Vagina (tissue), 2 donors: Measurements from ENCODE around the gene TTLL4. TPM values are rescaled to one million over a fixed set of nuclear protein-coding genes. Genes with fewer than 3 reads are reported as not detected.
A peak's percentile ranks its signal among the peaks of the same experiment; 100 is the strongest.

Experiments used
- DNase-seq, 2 donors: peaks; one replicate each; pipeline ENCODE4 v3.0.0-alpha.2; 2017; ENCODE audit errors: extremely low spot score in 2 of 2
- H3K27ac ChIP-seq: fragments of 200-600 bp; sonication (generic); one replicate; pipeline ENCODE4 v1.5.1; 2019
- H3K27me3 ChIP-seq: fragments of 200-600 bp; sonication (generic); one replicate; pipeline ENCODE4 v1.5.1; 2019
- H3K36me3 ChIP-seq, 2 donors: fragments of 200-600 bp; sonication (generic); one replicate each; pipeline ENCODE4 v1.5.1; 2017 to 2019
- H3K4me1 ChIP-seq: fragments of 200-600 bp; sonication (generic); one replicate; pipeline ENCODE4 v1.5.1; 2019
- H3K4me3 ChIP-seq, 2 donors: fragments of 200-600 bp; sonication (generic); 1 replicate in 1 of 2; 2 replicates in 1 of 2; pipeline ENCODE4 v1.5.1; 2016 to 2019
- H3K9me3 ChIP-seq: fragments of 200-600 bp; sonication (generic); one replicate; pipeline ENCODE4 v1.5.1; 2019
- CTCF ChIP-seq, 3 experiments: fragments of 450-650 bp in 2 of 3; fragments of 200-600 bp in 1 of 3; sonication (generic) in 1 of 3; IDR thresholded peaks; one replicate each; pipeline ENCODE4 v1.5.1; 2017 to 2019; ENCODE audit warnings: antibody characterized with exemption in 3 of 3, mild to moderate bottlenecking in 2 of 3, moderate library complexity in 2 of 3
- POLR2A ChIP-seq, 2 donors: fragments of 450-650 bp; IDR thresholded peaks; one replicate each; pipeline ENCODE4 v1.6.1; 2017; ENCODE audit warnings: antibody characterized with exemption in 2 of 2, mild to moderate bottlenecking in 2 of 2, moderate library complexity in 2 of 2
- POLR2AphosphoS5 ChIP-seq, 2 donors: sonication (generic); formaldehyde crosslinking; IDR thresholded peaks; one replicate each; pipeline ENCODE4 v1.9.0; 2017; ENCODE audit warnings: antibody characterized with exemption in 2 of 2, mild to moderate bottlenecking in 2 of 2, low read depth in 1 of 2; ENCODE audit not compliant: insufficient read depth in 1 of 2
- intact Hi-C: fragments of 100-400 bp; cut with DNase I; formaldehyde crosslinking; loops from one replicate; pipeline ENCODE4 v1.15.1; 2023
- total RNA-seq: library from RNA; depleted of rRNA; stranded (reverse); fragments of >200 nt; gene quantifications from one replicate; pipeline ENCODE4 v1.2.3, GENCODE V29; 2016

TTLL4 gene
- total RNA-seq, 1 donor from 2014 or later = 23.3 TPM

GRCh38 chr2:218671097-218671653, 39.5 kb upstream of the TTLL4 start:
- no peaks in the 10 kb centered on the region for H3K9me3 ChIP-seq
- no peak for TF ChIP-seq POLR2AphosphoS5 (IDR thresholded peaks at IDR 0.05; ENCODE audit: insufficient read depth in 1 of 2, low read depth in 1 of 2)
- TF ChIP-seq POLR2A (IDR thresholded peaks at IDR 0.05) = no peak
- no peak for TF ChIP-seq CTCF (IDR thresholded peaks at IDR 0.05)
- H3K27me3 ChIP-seq = no peaks in the 10 kb centered on the region
- DNase-seq = no peak
- peak overlapping the region; percentile 68 to 69 for H3K4me3 ChIP-seq
- H3K27ac ChIP-seq = peak overlapping the region; percentile 53
- intact Hi-C loops = no loop called here
- peaks cover 0 to 21% of the 10 kb centered on the region in 2 donors for H3K36me3 ChIP-seq
- H3K4me1 ChIP-seq = peaks cover 30% of the 10 kb centered on the region

- no peaks in the 10 kb centered on the region for H3K27me3 ChIP-seq
- intact Hi-C loops = no loop called here
- TF ChIP-seq POLR2AphosphoS5 (IDR thresholded peaks at IDR 0.05; ENCODE audit: insufficient read depth in 1 of 2, low read depth in 1 of 2) = peak; percentile 83 to 91
- peak in 1 of 2 donors; percentile 58 for TF ChIP-seq POLR2A (IDR thresholded peaks at IDR 0.05)
- no peak for TF ChIP-seq CTCF (IDR thresholded peaks at IDR 0.05)
Observed at GRCh38 chr2:218671654-218672566, 38.7 kb upstream of the TTLL4 start, which contains the start of the genes RNF25 and STK36. Gene RNF25, minus strand, starts transcription at chr2:218672002. Its CDS starts 32 bp downstream, at chr2:218671970. Gene STK36, plus strand, starts transcription at chr2:218672086. Its CDS starts 744 bp downstream, at chr2:218672830.

GRCh38 chr2:218679119-218679518, 31.5 kb upstream of the TTLL4 start:
- Histone ChIP-seq H3K9me3 (no peaks in the 10 kb centered on the region), H3K27me3 (no peaks in the 10 kb centered on the region), H3K4me1 (no peaks in the 10 kb centered on the region), H3K27ac (no peak overlapping the region), H3K4me3 (no peak overlapping the region), H3K36me3 (peaks cover 0 to 39% of the 10 kb centered on the region in 2 donors)
- DNase-seq = no peak
- no peak for TF ChIP-seq POLR2AphosphoS5 (IDR thresholded peaks at IDR 0.05; ENCODE audit: insufficient read depth in 1 of 2, low read depth in 1 of 2)
- TF ChIP-seq CTCF (IDR thresholded peaks at IDR 0.05) = no peak
- TF ChIP-seq POLR2A (IDR thresholded peaks at IDR 0.05) = no peak
- intact Hi-C loops = no loop called here

More at GRCh38 chr2:218671654-218672566, 38.7 kb upstream of the TTLL4 start, which contains the start of the genes RNF25 and STK36:
- H3K9me3 ChIP-seq = no peaks in the 10 kb centered on the region
- DNase-seq = no peak
- H3K27ac ChIP-seq = peak within 1 kb of the TSS; percentile 53
- H3K4me1 ChIP-seq = peaks cover 30% of the 10 kb centered on the region
- H3K4me3 ChIP-seq = peak within 1 kb of the TSS; percentile 68 to 69
- H3K36me3 ChIP-seq = peaks cover 0 to 21% of the 10 kb centered on the region in 2 donors

DNA sequence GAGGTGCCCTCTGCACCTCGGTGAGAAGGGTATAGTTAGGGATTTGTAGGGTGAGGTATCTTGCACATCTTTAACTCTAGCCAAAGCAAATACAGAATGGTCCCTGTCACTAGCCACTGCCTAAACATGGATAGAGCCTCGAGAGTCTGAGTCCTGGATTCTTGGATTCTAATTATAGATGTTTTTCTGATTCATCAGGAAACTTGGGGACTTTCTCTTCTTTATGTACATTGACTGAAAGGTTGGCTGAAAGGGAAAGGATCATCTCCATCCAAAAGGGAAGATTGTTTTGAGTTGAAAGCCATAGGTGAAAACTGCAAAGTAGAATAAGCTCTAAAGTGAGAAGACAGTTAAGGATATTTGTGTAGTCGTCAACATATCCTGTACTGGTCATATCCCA, 30.6 kb upstream of the TTLL4 start:
- intact Hi-C loops = no loop called here
- Histone ChIP-seq H3K36me3 (peaks cover 0 to 42% of the 10 kb centered on the region in 2 donors), H3K4me3 (no peak overlapping the region), H3K27ac (no peak overlapping the region), H3K4me1 (no peaks in the 10 kb centered on the region), H3K27me3 (no peaks in the 10 kb centered on the region), H3K9me3 (no peaks in the 10 kb centered on the region)
- TF ChIP-seq POLR2AphosphoS5 (IDR thresholded peaks at IDR 0.05; ENCODE audit: insufficient read depth in 1 of 2, low read depth in 1 of 2) (no peak), CTCF (IDR thresholded peaks at IDR 0.05) (no peak), POLR2A (IDR thresholded peaks at IDR 0.05) (no peak)
- DNase-seq = no peak
